GM12878 (cell line): ENCODE measurements around the gene KIAA1191. TPM values are rescaled to one million over a fixed set of nuclear protein-coding genes. Genes with fewer than 3 reads are reported as not detected.

Experiments used
- CEBPZ ChIP-seq: fragments of 150-350 bp; IDR thresholded peaks from 2 replicates; pipeline ENCODE4 v1.6.1; 2016; ENCODE audit warnings: low read depth, low read length
- DPF2 ChIP-seq: fragments of 450-650 bp; IDR thresholded peaks from 2 replicates; pipeline ENCODE4 v1.6.1; 2017; ENCODE audit warnings: mild to moderate bottlenecking
- E2F4 ChIP-seq: IDR thresholded peaks from 2 replicates; pipeline ENCODE4 v1.6.1; 2012; ENCODE audit warnings: low read depth, low read length, improper control_type of control experiment
- EP300 ChIP-seq, 2 experiments: fragments of 150-350 bp in 1 of 2; IDR thresholded peaks; 2 replicates each; pipeline ENCODE4 v1.6.1; 2011 to 2012; ENCODE audit warnings: low read depth in 2 of 2, low read length in 2 of 2, borderline replicate concordance in 1 of 2, improper control_type of control experiment in 1 of 2, inconsistent platforms in 1 of 2; ENCODE audit not compliant: control insufficient read depth in 1 of 2
- ESRRA ChIP-seq: IDR thresholded peaks from 2 replicates; pipeline ENCODE4 v1.6.1; 2012; ENCODE audit warnings: mild to moderate bottlenecking, low read length, improper control_type of control experiment
- FOXM1 ChIP-seq: IDR thresholded peaks from 2 replicates; pipeline ENCODE4 v1.6.1; 2012; ENCODE audit warnings: low read depth, mild to moderate bottlenecking, inconsistent platforms, low read length, moderate library complexity
- GATAD2B ChIP-seq: fragments of 450-650 bp; conservative IDR thresholded peaks from 2 replicates; pipeline ENCODE4 v1.6.1; 2017; ENCODE audit warnings: low read depth, mild to moderate bottlenecking, moderate library complexity
- JUNB ChIP-seq: IDR thresholded peaks from 2 replicates; pipeline ENCODE4 v1.6.1; 2016; ENCODE audit warnings: antibody characterized with exemption, mild to moderate bottlenecking
- NBN ChIP-seq: fragments of 450-650 bp; IDR thresholded peaks from 2 replicates; pipeline ENCODE4 v1.6.1; 2016
- NKRF ChIP-seq: fragments of 450-650 bp; conservative IDR thresholded peaks from 2 replicates; pipeline ENCODE4 v1.6.1; 2017; ENCODE audit warnings: mild to moderate bottlenecking, moderate library complexity
- POU2F2 ChIP-seq: IDR thresholded peaks from 3 replicates; pipeline ENCODE4 v1.6.1; 2011; ENCODE audit warnings: low read depth, mild to moderate bottlenecking, low read length, borderline replicate concordance
- SMAD5 ChIP-seq: IDR thresholded peaks from 2 replicates; pipeline ENCODE4 v1.6.1; 2016; ENCODE audit warnings: antibody characterized with exemption, low read depth
- SRF ChIP-seq, 2 experiments: IDR thresholded peaks; 2 replicates each; pipeline ENCODE4 v1.6.1; 2011; ENCODE audit warnings: low read depth in 2 of 2, low read length in 2 of 2, mild to moderate bottlenecking in 1 of 2, moderate library complexity in 1 of 2
- STAT1 ChIP-seq: fragments of 450-650 bp; conservative IDR thresholded peaks from 2 replicates; pipeline ENCODE4 v1.6.1; 2014; ENCODE audit warnings: antibody characterized with exemption, mild to moderate bottlenecking
- SUPT20H ChIP-seq: IDR thresholded peaks from 2 replicates; pipeline ENCODE4 v1.6.1; 2011; ENCODE audit warnings: low read depth, mild to moderate bottlenecking, low read length, moderate library complexity, borderline replicate concordance; ENCODE audit not compliant: control insufficient read depth
- TCF3 ChIP-seq: IDR thresholded peaks from 2 replicates; pipeline ENCODE4 v1.6.1; 2012; ENCODE audit warnings: low read depth, mild to moderate bottlenecking, low read length, borderline replicate concordance; ENCODE audit not compliant: insufficient read depth
- ZBTB33 ChIP-seq: fragments of 450-650 bp; IDR thresholded peaks from 2 replicates; pipeline ENCODE4 v1.6.1; 2017; ENCODE audit warnings: mild to moderate bottlenecking
- ZNF24 ChIP-seq: fragments of 450-650 bp; IDR thresholded peaks from 2 replicates; pipeline ENCODE4 v1.6.1; 2017; ENCODE audit warnings: antibody characterized with exemption, mild to moderate bottlenecking
- ZNF274 ChIP-seq: IDR thresholded peaks from one replicate; pipeline ENCODE4 v1.8.0; 2011; ENCODE audit not compliant: insufficient read length, insufficient read depth
- ZNF384 ChIP-seq: IDR thresholded peaks from 2 replicates; pipeline ENCODE4 v1.6.1; 2012; ENCODE audit warnings: low read depth, mild to moderate bottlenecking, low read length, improper control_type of control experiment, borderline replicate concordance
- polyA plus RNA-seq, 11 experiments: library from polyadenylated mRNA; depleted of rRNA in 4 of 11; unstranded in 6 of 11; stranded (reverse) in 5 of 11; fragments of >200 nt; fragmentation: Nextera tagmentation in 4 of 11; fragmentation: Illumina TruSeq in 1 of 11; extraction: Ambion mirVana in 4 of 11; extraction: Trizol in 1 of 11; gene quantifications; 1 replicate in 1 of 11; 2 replicates in 10 of 11; pipeline versions ENCODE4 v1.2.1 to v1.2.3, GENCODE V29; 2011 to 2016; ENCODE audit warnings: inconsistent platforms in 2 of 11, missing spikeins in 2 of 11, low read depth in 1 of 11
- total RNA-seq, 4 experiments: library from RNA; depleted of rRNA in 3 of 4; stranded (reverse); fragments of >200 nt in 3 of 4; fragmentation: Illumina TruSeq in 1 of 4; extraction: Trizol in 1 of 4; gene quantifications; 2 replicates each; pipeline versions ENCODE4 v1.2.1 to v1.2.3, GENCODE V29; 2013 to 2021

KIAA1191 gene
- total and polyA plus RNA-seq, 10 of the 15 experiments (the other 5 are each of a cell fraction or from before 2014, with no cell fraction given) = 14.9 to 58.2 (median 31.8) TPM

- TF ChIP-seq CEBPZ (no peak), JUNB (no peak), ESRRA (peak; percentile 99), GATAD2B (0 out of 2 replicates have a peak, but pooled peaks have one; percentile 34), ZNF24 (no peak), SRF (IDR thresholded peaks at IDR 0.05; ENCODE audit: low read depth in 2 of 2, low read length in 2 of 2) (peak; percentile 22 to 84; a peak in 2 of 4 replicates), ZNF384 (peak; percentile 38), FOXM1 (no peak), SMAD5 (peak; percentile 75), DPF2 (no peak), NBN (peak; percentile 97), ZNF274 (no peak), POU2F2 (0 out of 3 replicates have a peak, but pooled peaks have one; percentile 59), E2F4 (peak; percentile 57; the same call in 1 of the 2 replicates), NKRF (peak; percentile 99), ZBTB33 (0 out of 2 replicates have a peak, but pooled peaks have one; percentile 7), STAT1 (0 out of 2 replicates have a peak, but pooled peaks have one; percentile 53), TCF3 (no peak), SUPT20H (no peak), EP300 (IDR thresholded peaks at IDR 0.05; ENCODE audit: borderline replicate concordance in 1 of 2, control insufficient read depth in 1 of 2, low read depth in 2 of 2, low read length in 2 of 2) (no peak)
These were observed 27.0 kb upstream of the KIAA1191 start, which contains the start of the genes HIGD2A and NOP16 (continued) for GRCh38 chr5:176388444-176389134.
